ENCODE data around the gene BTBD18. TPM values are rescaled to one million over a fixed set of nuclear protein-coding genes. Genes with fewer than 3 reads are reported as not detected.

BTBD18 gene, protein sequence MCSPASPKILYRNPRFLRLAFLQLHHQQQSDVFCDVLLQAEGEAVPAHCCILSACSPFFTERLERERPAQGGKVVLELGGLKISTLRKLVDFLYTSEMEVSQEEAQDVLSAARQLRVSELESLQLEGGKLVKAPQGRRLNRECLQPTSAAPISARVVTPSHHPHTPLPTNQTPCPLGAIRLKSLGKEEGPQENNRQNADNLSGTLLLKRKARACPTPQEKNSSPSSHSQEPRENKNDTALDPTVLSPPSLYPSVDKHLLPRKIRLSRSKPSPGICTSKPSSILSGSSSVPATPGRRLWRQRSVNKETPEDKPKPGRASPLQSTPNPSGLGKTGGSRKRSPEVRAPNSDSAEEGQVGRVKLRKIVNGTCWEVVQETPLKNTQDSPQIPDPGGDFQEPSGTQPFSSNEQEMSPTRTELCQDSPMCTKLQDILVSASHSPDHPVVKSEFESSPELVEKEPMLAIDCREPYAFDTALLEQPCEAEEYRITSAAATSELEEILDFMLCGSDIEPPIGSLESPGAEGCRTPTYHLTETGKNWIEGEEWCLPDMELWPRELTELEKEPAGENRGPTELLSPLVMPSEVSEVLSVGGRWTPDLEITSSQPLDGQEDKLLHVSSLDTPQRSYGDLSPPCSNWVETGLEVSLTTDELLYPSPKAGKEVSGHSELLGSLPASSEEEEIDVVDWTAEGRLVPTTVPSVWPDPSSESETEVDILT
- not detected in 2 replicates for total RNA-seq (2014; rRNA removed; shearing (Covaris generic))

GRCh38 chr11:57751676-57752253 is at the start of gene BTBD18:
Gene BTBD18 (minus strand): TSS chr11:57751819. CDS start chr11:57751188, 631 bp downstream.
- DNase-seq (ENCODE audit: low read depth) = peak; percentile 21

GRCh38 chr11:57801183-57801485 is 49.5 kb upstream of the BTBD18 start:
- no peak for DNase-seq (ENCODE audit: low read depth)

GRCh38 chr11:57800444-57801182 is 49.0 kb upstream of the BTBD18 start:
- peak; percentile 59 for DNase-seq (ENCODE audit: low read depth)

DNA sequence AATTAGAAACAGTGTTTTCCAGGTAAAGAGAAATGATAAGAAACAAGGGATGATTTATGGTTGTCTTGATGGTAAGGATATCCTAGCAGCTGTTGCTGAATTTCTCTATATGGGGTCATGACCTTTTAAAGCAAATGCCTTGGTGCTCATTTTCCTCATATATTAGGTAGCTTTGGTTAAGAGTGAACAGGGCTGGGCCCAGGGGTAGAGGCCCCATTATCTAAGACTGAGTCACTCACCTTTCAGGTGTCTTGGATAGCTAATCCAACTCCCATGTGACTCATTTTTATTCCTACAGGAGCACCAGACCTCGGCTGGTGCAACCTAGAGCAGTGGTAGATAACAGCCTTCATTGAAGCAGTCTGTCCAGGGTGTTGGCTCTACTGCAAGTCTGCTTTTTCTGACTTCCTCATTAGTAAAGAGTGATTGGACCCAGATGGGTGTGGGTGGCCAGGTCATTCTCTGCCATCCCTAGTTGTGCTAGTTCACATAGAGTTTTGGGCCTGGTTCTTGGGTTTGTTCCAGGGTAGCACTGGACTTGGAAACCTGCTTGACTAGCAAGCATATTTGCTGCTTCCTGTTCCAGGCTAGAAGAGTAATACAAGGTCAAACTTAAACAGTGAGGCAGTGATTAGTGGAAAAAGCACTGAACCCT is 47.4 kb upstream of the BTBD18 start:
- peak; percentile 14 for DNase-seq (ENCODE audit: low read depth)

GRCh38 chr11:57793351-57794115 is 41.9 kb upstream of the BTBD18 start:
- no peak for DNase-seq (ENCODE audit: low read depth)

- DNase-seq (ENCODE audit: low read depth) = peak; percentile 28
Measured at GRCh38 chr11:57792870-57793269, 41.3 kb upstream of the BTBD18 start.

GRCh38 chr11:57792060-57792541 is 40.5 kb upstream of the BTBD18 start:
- DNase-seq (ENCODE audit: low read depth) = peak; percentile 7

DNA sequence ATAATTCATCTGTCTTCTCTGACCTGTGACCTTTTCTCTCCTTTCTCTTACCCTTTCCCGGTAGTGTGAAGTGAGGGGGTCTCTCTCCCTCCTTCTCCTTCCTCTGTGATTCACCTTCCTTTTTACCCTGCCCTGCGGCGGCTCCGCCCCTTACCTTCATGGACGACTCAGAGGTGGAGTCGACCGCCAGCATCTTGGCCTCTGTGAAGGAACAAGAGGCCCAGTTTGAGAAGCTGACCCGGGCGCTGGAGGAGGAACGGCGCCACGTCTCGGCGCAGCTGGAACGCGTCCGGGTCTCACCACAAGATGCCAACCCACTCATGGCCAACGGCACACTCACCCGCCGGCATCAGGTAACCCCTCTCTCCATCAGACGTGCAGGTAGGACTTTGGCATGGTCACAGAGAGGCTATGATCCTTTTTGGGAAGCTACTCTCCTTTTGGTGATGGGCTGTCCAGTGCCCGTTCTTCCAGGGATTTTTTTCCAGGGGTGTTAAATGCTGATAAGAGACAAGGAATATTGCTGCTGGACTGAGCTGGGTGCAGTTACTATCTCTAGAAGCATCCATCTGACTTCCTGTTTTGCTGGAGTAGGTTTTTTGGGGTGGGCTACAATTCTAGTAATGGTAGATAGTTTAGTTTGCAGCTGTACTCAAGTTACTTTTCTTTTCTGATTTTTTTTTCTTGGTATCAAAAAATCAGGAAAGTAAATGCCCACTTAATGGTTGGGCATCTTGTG is 39.9 kb upstream of the BTBD18 start:
- no peak for DNase-seq (ENCODE audit: low read depth)

DNA sequence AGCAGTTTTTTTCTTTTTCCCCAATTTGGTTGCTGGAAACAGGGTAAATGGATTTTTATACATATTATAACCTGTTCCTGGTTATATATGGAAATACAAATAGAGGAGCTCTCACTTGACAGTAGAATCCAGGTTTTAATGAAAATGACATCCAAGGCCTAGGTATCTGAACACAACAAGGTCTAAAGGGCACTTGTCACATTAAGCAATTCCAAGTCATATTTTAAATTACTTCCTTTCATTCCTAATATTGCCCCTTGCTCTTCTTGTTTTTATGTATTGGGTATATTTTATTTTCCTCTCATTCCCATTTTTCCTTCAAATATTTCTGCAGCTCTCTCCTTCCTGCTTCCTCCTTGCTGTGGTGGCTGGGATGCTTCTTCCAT is 37.1 kb upstream of the BTBD18 start:
- DNase-seq (ENCODE audit: low read depth) = no peak

DNA sequence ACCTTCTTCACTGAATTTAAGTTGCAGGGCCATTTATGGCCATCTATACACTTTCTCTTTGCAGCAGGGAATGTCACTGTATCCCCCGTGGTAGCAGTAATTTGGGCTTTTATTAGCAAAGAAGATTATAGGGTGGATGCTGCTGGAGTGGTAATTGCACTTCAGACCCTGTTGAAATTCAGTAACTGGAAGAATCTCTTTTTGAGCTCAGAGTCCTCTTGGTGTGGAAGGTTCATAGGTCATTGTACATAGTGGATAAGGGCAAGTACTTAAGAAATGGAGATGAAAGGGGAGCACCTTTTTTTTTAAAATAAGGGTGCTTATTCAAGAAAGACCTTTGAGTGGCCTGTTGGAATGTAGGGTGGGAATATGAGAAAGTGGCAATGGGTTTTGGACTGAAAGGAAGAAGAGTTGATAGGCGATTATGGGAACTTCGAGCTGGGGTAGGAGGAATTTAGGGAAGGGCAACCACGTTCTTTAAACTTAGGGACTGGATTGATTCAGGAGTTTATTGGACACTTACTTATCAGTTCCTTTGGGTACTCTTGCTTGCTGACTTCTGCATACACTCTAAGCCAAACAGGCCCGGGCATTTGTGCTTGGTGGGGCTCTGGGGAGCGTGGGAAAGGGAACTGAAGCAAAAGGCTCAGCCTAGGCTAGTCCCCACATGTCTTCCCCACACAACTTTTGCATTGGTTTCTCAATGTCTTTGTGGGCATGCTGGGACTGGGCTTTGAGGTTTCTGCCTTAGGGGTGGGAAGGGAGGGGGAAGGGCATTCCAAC is 36.5 kb upstream of the BTBD18 start:
- DNase-seq (ENCODE audit: low read depth) = no peak

- DNase-seq (ENCODE audit: low read depth) = no peak
Measured at GRCh38 chr11:57787006-57787604, 35.5 kb upstream of the BTBD18 start.

- no peak for DNase-seq (ENCODE audit: low read depth)
Measured at GRCh38 chr11:57786436-57786835, 34.8 kb upstream of the BTBD18 start.

DNA sequence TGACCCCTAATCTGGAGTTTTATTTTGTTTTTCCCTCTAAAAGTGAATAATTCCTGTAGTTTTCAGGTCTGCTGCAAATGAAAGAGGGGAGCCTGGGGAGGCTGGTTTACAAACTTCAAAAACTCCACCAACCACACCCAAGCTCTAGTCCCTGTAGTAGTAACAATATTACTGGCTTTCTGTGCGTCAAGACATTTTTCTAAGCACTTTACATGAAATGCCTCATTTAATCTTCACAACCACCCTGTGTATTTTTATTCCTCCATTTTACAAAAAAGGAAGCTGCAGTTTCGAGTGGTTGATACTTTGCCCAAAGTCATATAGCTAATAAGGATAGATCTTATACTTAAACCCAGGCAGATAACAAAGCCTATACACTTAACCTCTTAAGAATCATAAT is 33.5 kb upstream of the BTBD18 start:
- DNase-seq (ENCODE audit: low read depth) = no peak

GRCh38 chr11:57781529-57781943 is 29.9 kb upstream of the BTBD18 start:
- no peak for DNase-seq (ENCODE audit: low read depth)

DNA sequence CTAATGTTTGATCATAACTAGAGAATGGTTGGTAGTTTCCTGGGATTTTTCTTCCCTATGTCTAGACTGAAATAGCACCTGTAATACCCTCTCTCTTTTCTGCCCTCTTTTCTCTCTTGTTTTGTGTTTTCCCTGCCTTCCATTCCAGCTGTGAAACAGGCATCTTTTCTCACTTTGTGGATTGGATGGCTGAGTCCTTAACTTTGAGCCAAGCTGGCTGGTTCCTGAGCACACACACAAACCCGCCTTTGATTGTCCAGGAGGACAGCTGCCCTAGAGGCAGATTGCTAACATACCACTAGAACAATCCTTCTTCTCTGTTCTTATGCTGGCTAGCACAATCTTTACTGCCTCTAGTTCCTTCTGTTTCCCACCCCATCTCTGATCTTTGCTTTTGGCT is 27.7 kb upstream of the BTBD18 start:
- DNase-seq (ENCODE audit: low read depth) = peak; percentile 55

DNA sequence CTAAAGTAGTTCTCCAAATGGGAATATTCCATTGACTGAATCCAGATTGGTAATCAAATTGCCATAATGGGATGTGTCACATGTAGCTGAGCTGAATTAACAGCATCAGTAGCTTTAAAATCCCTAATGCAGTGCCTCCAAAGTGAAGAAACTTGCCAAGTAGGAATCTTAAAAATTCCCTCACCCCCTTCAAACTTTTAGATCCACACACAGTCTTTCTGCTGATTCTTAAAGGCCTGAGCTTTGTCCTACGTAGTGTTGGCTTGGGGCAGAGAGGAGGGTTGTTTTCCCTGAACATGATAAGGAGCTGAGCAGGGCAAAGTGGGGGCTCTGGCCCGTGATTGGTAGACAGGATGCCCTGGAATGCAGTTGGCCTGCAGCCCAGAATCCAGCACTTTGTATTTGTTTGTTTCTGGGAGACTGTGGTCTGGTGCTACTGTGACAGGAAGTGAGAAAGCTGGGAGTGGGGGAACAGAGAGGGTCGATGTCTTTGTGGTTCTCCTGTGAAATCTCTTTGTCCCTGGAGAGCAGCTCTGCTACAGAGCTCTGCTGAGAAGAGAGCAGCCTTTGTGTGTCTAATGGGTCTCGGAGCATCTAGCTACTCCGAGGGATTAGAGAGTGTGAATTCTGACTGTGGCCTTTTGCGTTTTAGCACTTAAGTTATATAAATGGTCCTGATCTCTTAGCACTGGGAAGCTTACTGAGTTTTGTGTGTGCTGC is 26.9 kb upstream of the BTBD18 start:
- peak; percentile 98 for DNase-seq (ENCODE audit: low read depth)

- peak; percentile 53 for DNase-seq (ENCODE audit: low read depth)
Measured at GRCh38 chr11:57777969-57778317, 26.3 kb upstream of the BTBD18 start.

GRCh38 chr11:57776577-57777210 is 25.1 kb upstream of the BTBD18 start:
- DNase-seq (ENCODE audit: low read depth) = no peak

Data from Daoy (cell line).